ENCODE measurements around the gene CPA2. TPM values are rescaled to one million over a fixed set of nuclear protein-coding genes. Genes with fewer than 3 reads are reported as not detected.
"Not testable (repeated sequence)": the region's sequence is repeated elsewhere in the genome, so short reads cannot be mapped to it uniquely, and the experiment has no call there.

The CPA2 gene
- total RNA-seq, 2 donors from 2014 or later, result 0.41 TPM; not detected in 1

GRCh38 chr7:130231792-130232191 lies 34.9 kb upstream of the CPA2 start:
- H3K4me1 ChIP-seq (ENCODE audit: control insufficient read depth in 1 of 2, low read depth in 2 of 2), result no peaks in the 10 kb centered on the region
- H3K27me3 ChIP-seq (replicated peaks; ENCODE audit: insufficient read depth), result no peaks in the 10 kb centered on the region
- TF ChIP-seq CTCF (IDR thresholded peaks at IDR 0.05), result no peak
- no peaks in the 10 kb centered on the region for H3K36me3 ChIP-seq
- H3K9me3 ChIP-seq, result no peaks in the 10 kb centered on the region
- H3K27ac ChIP-seq, result no peak overlapping the region
- ATAC-seq (ENCODE audit: insufficient number of reproducible peaks, low FRiP score, low read depth) (no peak), DNase-seq (ENCODE audit: low spot score) (no peak)
- H3K4me3 ChIP-seq, result no peak overlapping the region

- Histone ChIP-seq H3K4me3 (no peak overlapping the region), H3K27ac (no peak overlapping the region), H3K36me3 (no peaks in the 10 kb centered on the region), H3K27me3 (replicated peaks; ENCODE audit: insufficient read depth) (no peaks in the 10 kb centered on the region), H3K4me1 (ENCODE audit: control insufficient read depth in 1 of 2, low read depth in 2 of 2) (no peaks in the 10 kb centered on the region), H3K9me3 (no peaks in the 10 kb centered on the region)
- no peak for TF ChIP-seq CTCF (IDR thresholded peaks at IDR 0.05)
- ATAC-seq (ENCODE audit: insufficient number of reproducible peaks, low FRiP score, low read depth) (no peak), DNase-seq (ENCODE audit: low spot score) (no peak)
Measured at GRCh38 chr7:130232209-130232608, 34.5 kb upstream of the CPA2 start.

GRCh38 chr7:130234078-130234477 lies 32.6 kb upstream of the CPA2 start:
- no peaks in the 10 kb centered on the region for H3K4me1 ChIP-seq (ENCODE audit: control insufficient read depth in 1 of 2, low read depth in 2 of 2)
- H3K36me3 ChIP-seq, result no peaks in the 10 kb centered on the region
- no peaks in the 10 kb centered on the region for H3K9me3 ChIP-seq
- H3K27me3 ChIP-seq (replicated peaks; ENCODE audit: insufficient read depth), result no peaks in the 10 kb centered on the region
- no peak overlapping the region for H3K4me3 ChIP-seq
- DNase-seq (ENCODE audit: low spot score) (no peak), ATAC-seq (ENCODE audit: insufficient number of reproducible peaks, low FRiP score, low read depth) (no peak)
- H3K27ac ChIP-seq, result no peak overlapping the region
- no peak for TF ChIP-seq CTCF (IDR thresholded peaks at IDR 0.05)

- not testable (repeated sequence) for H3K27ac ChIP-seq; H3K36me3 ChIP-seq; H3K9me3 ChIP-seq; DNase-seq (ENCODE audit: low spot score); H3K4me3 ChIP-seq; H3K27me3 ChIP-seq (replicated peaks; ENCODE audit: insufficient read depth); ATAC-seq (ENCODE audit: insufficient number of reproducible peaks, low FRiP score, low read depth); H3K4me1 ChIP-seq (ENCODE audit: control insufficient read depth in 1 of 2, low read depth in 2 of 2)
Measured at GRCh38 chr7:130236361-130236760, 30.3 kb upstream of the CPA2 start.

- Histone ChIP-seq H3K27ac (no peak overlapping the region), H3K4me1 (ENCODE audit: control insufficient read depth in 1 of 2, low read depth in 2 of 2) (no peaks in the 10 kb centered on the region), H3K36me3 (no peaks in the 10 kb centered on the region), H3K27me3 (replicated peaks; ENCODE audit: insufficient read depth) (no peaks in the 10 kb centered on the region), H3K9me3 (no peaks in the 10 kb centered on the region), H3K4me3 (no peak overlapping the region)
- no peak for TF ChIP-seq CTCF (IDR thresholded peaks at IDR 0.05)
- no peak for DNase-seq (ENCODE audit: low spot score)
- no peak for ATAC-seq (ENCODE audit: insufficient number of reproducible peaks, low FRiP score, low read depth)
Measured at GRCh38 chr7:130240240-130240639, 26.4 kb upstream of the CPA2 start.

GRCh38 chr7:130242198-130243014 lies 24.3 kb upstream of the CPA2 start:
- no peaks in the 10 kb centered on the region for H3K9me3 ChIP-seq
- ATAC-seq (ENCODE audit: insufficient number of reproducible peaks, low FRiP score, low read depth), result no peak
- no peak overlapping the region for H3K4me3 ChIP-seq
- TF ChIP-seq CTCF (IDR thresholded peaks at IDR 0.05), result peak; percentile 80
- H3K4me1 ChIP-seq (ENCODE audit: control insufficient read depth in 1 of 2, low read depth in 2 of 2), result no peaks in the 10 kb centered on the region
- H3K36me3 ChIP-seq, result no peaks in the 10 kb centered on the region
- H3K27ac ChIP-seq, result no peak overlapping the region
- no peaks in the 10 kb centered on the region for H3K27me3 ChIP-seq (replicated peaks; ENCODE audit: insufficient read depth)
- no peak for DNase-seq (ENCODE audit: low spot score)

GRCh38 chr7:130243486-130243885 lies 23.2 kb upstream of the CPA2 start:
- not testable (repeated sequence) for DNase-seq (ENCODE audit: low spot score); H3K27me3 ChIP-seq (replicated peaks; ENCODE audit: insufficient read depth); H3K9me3 ChIP-seq; H3K27ac ChIP-seq; H3K36me3 ChIP-seq; H3K4me1 ChIP-seq (ENCODE audit: control insufficient read depth in 1 of 2, low read depth in 2 of 2); ATAC-seq (ENCODE audit: insufficient number of reproducible peaks, low FRiP score, low read depth); H3K4me3 ChIP-seq

- H3K4me3 ChIP-seq; H3K27me3 ChIP-seq (replicated peaks; ENCODE audit: insufficient read depth); H3K27ac ChIP-seq; DNase-seq (ENCODE audit: low spot score); H3K36me3 ChIP-seq; H3K9me3 ChIP-seq; H3K4me1 ChIP-seq (ENCODE audit: control insufficient read depth in 1 of 2, low read depth in 2 of 2); ATAC-seq (ENCODE audit: insufficient number of reproducible peaks, low FRiP score, low read depth): not testable (repeated sequence)
Measured at GRCh38 chr7:130246491-130246890, 20.2 kb upstream of the CPA2 start.
